Testis (tissue), 2 donors: ENCODE data around the gene GRID2.

ENCODE experiments used
- POLR2A ChIP-seq: fragments of 450-650 bp; IDR thresholded peaks from one replicate; pipeline ENCODE4 v1.6.1; 2017; ENCODE audit warnings: antibody characterized with exemption, mild to moderate bottlenecking, moderate library complexity
- TF ChIP-seq, protein P1 (sequence below), 3 experiments: fragments of 450-650 bp in 2 of 3; fragments of 200-600 bp in 1 of 3; sonication (generic) in 1 of 3; IDR thresholded peaks; one replicate each; pipeline ENCODE4 v1.5.1; 2016 to 2019; ENCODE audit warnings: antibody characterized with exemption in 3 of 3, mild to moderate bottlenecking in 2 of 3, moderate library complexity in 1 of 3

- TF ChIP-seq, protein P1, sequence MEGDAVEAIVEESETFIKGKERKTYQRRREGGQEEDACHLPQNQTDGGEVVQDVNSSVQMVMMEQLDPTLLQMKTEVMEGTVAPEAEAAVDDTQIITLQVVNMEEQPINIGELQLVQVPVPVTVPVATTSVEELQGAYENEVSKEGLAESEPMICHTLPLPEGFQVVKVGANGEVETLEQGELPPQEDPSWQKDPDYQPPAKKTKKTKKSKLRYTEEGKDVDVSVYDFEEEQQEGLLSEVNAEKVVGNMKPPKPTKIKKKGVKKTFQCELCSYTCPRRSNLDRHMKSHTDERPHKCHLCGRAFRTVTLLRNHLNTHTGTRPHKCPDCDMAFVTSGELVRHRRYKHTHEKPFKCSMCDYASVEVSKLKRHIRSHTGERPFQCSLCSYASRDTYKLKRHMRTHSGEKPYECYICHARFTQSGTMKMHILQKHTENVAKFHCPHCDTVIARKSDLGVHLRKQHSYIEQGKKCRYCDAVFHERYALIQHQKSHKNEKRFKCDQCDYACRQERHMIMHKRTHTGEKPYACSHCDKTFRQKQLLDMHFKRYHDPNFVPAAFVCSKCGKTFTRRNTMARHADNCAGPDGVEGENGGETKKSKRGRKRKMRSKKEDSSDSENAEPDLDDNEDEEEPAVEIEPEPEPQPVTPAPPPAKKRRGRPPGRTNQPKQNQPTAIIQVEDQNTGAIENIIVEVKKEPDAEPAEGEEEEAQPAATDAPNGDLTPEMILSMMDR (IDR thresholded peaks at IDR 0.05), result no peak
- no peak for TF ChIP-seq POLR2A
These were observed 1191.6 kb downstream of the GRID2 start for GRCh38 chr4:93495346-93495745.
